GM20000 (cell line): ENCODE data around the gene CDCA8.

Experiments used
- DNase-seq: peaks from one replicate; pipeline ENCODE4 v3.0.0; 2012; ENCODE audit warnings: low spot score
- TF ChIP-seq, protein P1 (sequence below): IDR thresholded peaks from 2 replicates; pipeline ENCODE4 v1.5.1; 2012; ENCODE audit warnings: mild to moderate bottlenecking, control low read depth; ENCODE audit errors: extremely low read depth, missing control alignments

CDCA8 gene

DNA sequence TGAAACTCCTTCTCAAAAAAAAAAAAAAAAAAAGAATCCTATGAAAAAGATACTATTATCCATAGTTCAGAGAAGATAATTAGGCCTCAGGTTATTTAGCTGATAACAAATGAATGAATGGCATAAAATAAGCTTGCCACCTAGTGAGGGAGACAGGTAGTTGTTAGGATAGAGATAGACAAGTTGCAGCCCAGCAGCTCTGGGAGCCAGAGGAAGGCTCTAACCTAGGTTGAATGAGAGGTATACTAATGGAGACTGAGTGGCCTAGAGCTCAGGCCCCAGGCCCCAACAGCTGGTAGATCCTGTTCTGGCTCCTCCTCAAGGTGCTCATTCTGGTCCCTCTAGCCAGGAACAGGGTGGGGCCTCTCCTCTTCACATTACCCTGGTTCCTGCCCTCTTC lies 37.0 kb upstream of the CDCA8 start:
- no peak for DNase-seq
- TF ChIP-seq, protein P1, sequence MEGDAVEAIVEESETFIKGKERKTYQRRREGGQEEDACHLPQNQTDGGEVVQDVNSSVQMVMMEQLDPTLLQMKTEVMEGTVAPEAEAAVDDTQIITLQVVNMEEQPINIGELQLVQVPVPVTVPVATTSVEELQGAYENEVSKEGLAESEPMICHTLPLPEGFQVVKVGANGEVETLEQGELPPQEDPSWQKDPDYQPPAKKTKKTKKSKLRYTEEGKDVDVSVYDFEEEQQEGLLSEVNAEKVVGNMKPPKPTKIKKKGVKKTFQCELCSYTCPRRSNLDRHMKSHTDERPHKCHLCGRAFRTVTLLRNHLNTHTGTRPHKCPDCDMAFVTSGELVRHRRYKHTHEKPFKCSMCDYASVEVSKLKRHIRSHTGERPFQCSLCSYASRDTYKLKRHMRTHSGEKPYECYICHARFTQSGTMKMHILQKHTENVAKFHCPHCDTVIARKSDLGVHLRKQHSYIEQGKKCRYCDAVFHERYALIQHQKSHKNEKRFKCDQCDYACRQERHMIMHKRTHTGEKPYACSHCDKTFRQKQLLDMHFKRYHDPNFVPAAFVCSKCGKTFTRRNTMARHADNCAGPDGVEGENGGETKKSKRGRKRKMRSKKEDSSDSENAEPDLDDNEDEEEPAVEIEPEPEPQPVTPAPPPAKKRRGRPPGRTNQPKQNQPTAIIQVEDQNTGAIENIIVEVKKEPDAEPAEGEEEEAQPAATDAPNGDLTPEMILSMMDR, result no peak

GRCh38 chr1:37656026-37656425 lies 36.3 kb upstream of the CDCA8 start:
- DNase-seq, result no peak
- TF ChIP-seq, protein P1, result no peak

- DNase-seq, result no peak
- TF ChIP-seq, protein P1, result no peak
Observed at GRCh38 chr1:37656881-37657280, 35.4 kb upstream of the CDCA8 start.

DNA sequence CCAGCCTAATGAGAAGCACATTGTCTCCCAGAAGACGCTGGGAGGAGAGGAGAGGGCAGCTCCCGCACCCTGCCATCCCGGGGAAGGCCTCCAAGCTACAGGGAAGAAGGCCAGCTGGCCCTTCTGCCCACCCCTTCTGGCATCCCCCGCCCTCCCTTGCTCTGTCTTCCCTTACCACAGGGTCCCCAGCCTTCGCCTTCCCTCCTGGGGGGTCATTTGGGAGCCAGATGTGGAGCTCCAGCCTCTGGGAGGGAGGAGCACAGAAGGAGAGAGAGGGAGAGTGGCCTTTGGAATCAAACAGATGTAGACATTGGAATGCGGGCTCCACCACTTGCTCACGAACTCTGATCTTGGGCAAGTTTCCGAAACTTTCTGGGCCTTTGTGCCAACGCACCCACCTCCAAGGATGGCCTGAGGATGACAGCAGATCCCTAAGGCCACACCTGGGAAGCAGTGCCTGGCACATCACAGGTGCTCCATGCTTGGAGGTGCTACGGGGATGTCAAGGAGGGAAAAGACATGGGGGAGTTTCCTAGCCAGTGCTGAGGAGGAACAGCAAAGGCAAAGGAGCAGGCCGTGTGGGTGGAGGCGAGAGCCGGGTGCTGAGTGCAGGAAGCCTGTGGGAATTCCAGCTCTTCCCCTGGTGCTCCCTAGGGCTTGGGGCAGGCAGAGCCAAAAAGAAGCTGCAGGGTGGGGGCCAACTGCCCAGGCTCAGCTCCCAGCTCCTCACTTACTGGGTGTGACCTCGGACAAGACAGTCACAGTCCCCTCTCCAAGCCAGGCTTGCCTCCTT lies 34.5 kb upstream of the CDCA8 start:
- DNase-seq, result no peak
- TF ChIP-seq, protein P1, result no peak

- DNase-seq, result no peak
- TF ChIP-seq, protein P1, result no peak
Observed at GRCh38 chr1:37658486-37658885, 33.8 kb upstream of the CDCA8 start.

GRCh38 chr1:37660664-37661063 lies 31.7 kb upstream of the CDCA8 start:
- TF ChIP-seq, protein P1, result no peak
- no peak for DNase-seq

- DNase-seq, result no peak
- TF ChIP-seq, protein P1, result no peak
Observed at GRCh38 chr1:37661401-37661800, 30.9 kb upstream of the CDCA8 start.
